ENCODE results near the gene EPS8L2. TPM values are rescaled to one million over a fixed set of nuclear protein-coding genes. Genes with fewer than 3 reads are reported as not detected.

EPS8L2 gene
- total and polyA plus RNA-seq, 9 of the 15 experiments (the other 6 are each of a cell fraction or from before 2014, with no cell fraction given): 0.75 to 17.0 (median 3.7) TPM

DNA sequence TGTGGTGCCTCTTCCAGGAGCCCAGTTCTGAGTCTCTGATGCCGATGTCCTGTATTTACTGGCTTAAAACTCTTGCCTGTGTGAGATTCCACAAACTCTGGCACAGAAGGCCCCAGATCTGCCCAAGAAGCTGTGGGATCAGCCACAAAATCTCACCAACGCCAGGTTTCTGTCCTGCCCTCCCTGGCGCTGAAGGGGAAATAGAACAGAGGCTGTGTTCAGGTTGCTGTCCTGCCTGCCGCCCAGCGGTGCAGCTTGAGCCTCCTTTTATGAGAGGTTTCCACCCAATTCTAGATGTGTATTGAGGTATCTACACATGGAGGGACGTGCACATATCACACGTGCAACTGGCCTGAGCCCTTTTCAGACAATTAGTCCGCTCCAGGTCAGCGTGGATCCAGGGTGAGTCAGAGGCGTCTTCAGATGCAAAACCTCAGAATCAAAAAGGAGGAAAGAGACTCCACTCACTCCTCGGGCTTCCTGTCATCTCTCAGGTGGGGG lies 8.2 kb upstream of the EPS8L2 start (continued):
- TF ChIP-seq JUND (IDR thresholded peaks at IDR 0.05; ENCODE audit: borderline replicate concordance, low read depth, low read length): peak; percentile 48
- TF ChIP-seq JUND (tag; IDR thresholded peaks at IDR 0.05; ENCODE audit: borderline replicate concordance, low read depth, low read length): no peak

DNA sequence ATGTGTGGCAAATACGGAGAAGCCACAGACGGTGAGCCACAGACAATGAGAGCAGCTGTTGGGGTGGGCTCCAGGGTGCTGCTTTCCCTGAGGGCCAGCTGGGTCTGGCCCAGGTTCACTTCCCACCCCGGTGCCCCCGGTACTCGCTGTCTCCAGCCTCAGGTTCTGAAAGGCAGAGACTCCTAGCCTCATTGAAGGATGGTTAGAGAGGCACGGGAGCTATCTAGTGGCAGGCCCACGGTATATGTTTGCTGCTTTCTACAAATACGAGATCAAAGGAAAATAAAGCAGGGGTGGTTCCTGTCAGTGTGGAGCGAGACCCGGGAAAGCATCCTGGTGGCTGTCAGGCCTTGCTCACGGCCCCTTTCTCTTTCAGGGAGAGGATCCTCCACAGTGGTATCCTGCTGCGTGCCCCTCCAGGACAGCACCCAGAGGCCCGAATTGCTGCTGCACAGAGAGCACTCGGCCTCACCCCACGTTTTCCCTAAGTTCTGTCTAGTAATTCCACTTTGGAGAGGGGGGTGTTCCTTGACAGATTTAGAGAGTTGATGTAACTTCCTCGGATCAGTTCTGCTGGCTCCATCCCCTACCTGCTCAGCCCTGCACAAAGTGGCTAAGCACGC lies 7.4 kb upstream of the EPS8L2 start:
- ATAC-seq (no peak), FAIRE-seq (no peak), DNase-seq (ENCODE audit: extremely low read depth in 1 of 4, low spot score in 3 of 4) (no peak)
- Histone ChIP-seq H3K36me3 (ENCODE audit: control insufficient read depth, insufficient read depth, low read length) (peaks cover 9% of the 10 kb centered on the region; the same call in 2 of the 3 replicates), H3K9me3 (replicated peaks; ENCODE audit: control insufficient read depth, insufficient read depth, low read depth, low read length) (no peaks in the 10 kb centered on the region), H3K9me1 (ENCODE audit: control insufficient read depth, insufficient read depth, low read length) (no peaks in the 10 kb centered on the region), H3K9ac (ENCODE audit: insufficient read depth in 1 of 2, low read depth in 2 of 2, low read length in 2 of 2) (peak overlapping the region in 1 of 2 experiments; percentile 56; a peak in 1 of 4 replicates), H3K4me3 (no peak overlapping the region), H3K27me3 (ENCODE audit: control insufficient read depth in 2 of 2, insufficient read depth in 2 of 2, low read length in 2 of 2) (no peaks in the 10 kb centered on the region), H3K79me2 (ENCODE audit: control insufficient read depth, insufficient read depth, low read length) (peaks cover 36% of the 10 kb centered on the region), H3K27ac (ENCODE audit: extremely low read depth, low read depth, low read length) (no peak overlapping the region), H4K20me1 (replicated peaks; ENCODE audit: control insufficient read depth, insufficient read depth, low read length) (no peaks in the 10 kb centered on the region), H3K4me2 (ENCODE audit: insufficient read depth, low read length) (no peak overlapping the region), H3K4me1 (replicated peaks in 1 of 2; ENCODE audit: control insufficient read depth in 2 of 2, insufficient read depth in 2 of 2, low read length in 2 of 2) (peaks cover 14 to 52% of the 10 kb centered on the region in 2 experiments; a peak in 4 of 5 replicates), H2AFZ (ENCODE audit: low read depth, low read length) (no peak overlapping the region)
- BruUV-seq (replicated peaks): no TSS peak
- POLR2A ChIA-PET: interaction anchor here (0.6 to 1.2 kb wide), 3 partner anchors 11 to 65 kb away, joined by 3 to 6 read pairs (median 4); no protein-coding TSS in a partner anchor
- TF ChIP-seq TAF15 (IDR thresholded peaks at IDR 0.05; ENCODE audit: low read depth, low read length) (no peak), POLR2G (IDR thresholded peaks at IDR 0.05; ENCODE audit: low read depth, low read length) (peak; percentile 29; the same call in 1 of the 2 replicates)
- in situ Hi-C loops (cut with MboI) (no loop called here), intact Hi-C loops (cut with micrococcal nuclease) (loop anchor here (10.0 kb wide), 1 partner anchor 144 kb away; no protein-coding TSS in a partner anchor)
- 76% methylated on average over 16 of the region's 17 CpGs for WGBS (ENCODE audit: insufficient coverage, low coverage, missing lambda C conversion rate)
- CTCF ChIA-PET (ENCODE audit: low intra/inter-chr PET ratio): interaction anchor here (0.5 to 0.8 kb wide), 2 partner anchors 25 to 227 kb away, joined by 3 to 4 read pairs; no protein-coding TSS in a partner anchor
